ENCODE results near the gene ELAC1. TPM values are rescaled to one million over a fixed set of nuclear protein-coding genes. Genes with fewer than 3 reads are reported as not detected.

The ELAC1 gene
- total RNA-seq, 4 donors from 2014 or later: 9.3 to 23.5 (median 16.3) TPM

GRCh38 chr18:51013259-51013658 is 45.4 kb downstream of the ELAC1 start:
- no peaks in the 10 kb centered on the region for H3K9me3 ChIP-seq
- TF ChIP-seq POLR2A (IDR thresholded peaks at IDR 0.05) (no peak), CTCF (IDR thresholded peaks at IDR 0.05) (no peak)
- 94 to 96% methylated on average over 3 of the region's 3 CpGs for WGBS, 2 donors

GRCh38 chr18:51017140-51017879 is 49.5 kb downstream of the ELAC1 start:
- intact Hi-C loops (cut with DNase I): no loop called here
- Histone ChIP-seq H3K9me3 (no peaks in the 10 kb centered on the region), H3K27me3 (no peaks in the 10 kb centered on the region), H3K36me3 (no peaks in the 10 kb centered on the region), H3K4me1 (no peaks in the 10 kb centered on the region), H3K27ac (no peak overlapping the region), H3K4me3 (replicated peaks in 1 of 3) (no peak overlapping the region)
- WGBS, 2 donors: 80% methylated on average over 7 to 8 of the region's 8 CpGs
- no peak for DNase-seq
- TF ChIP-seq POLR2A (IDR thresholded peaks at IDR 0.05) (no peak), CTCF (IDR thresholded peaks at IDR 0.05) (no peak)

More at GRCh38 chr18:51013259-51013658, 45.4 kb downstream of the ELAC1 start:
- H3K27ac ChIP-seq: no peak overlapping the region
- no peak for DNase-seq
- H3K27me3 ChIP-seq: no peaks in the 10 kb centered on the region
- H3K4me3 ChIP-seq (replicated peaks in 1 of 3): no peak overlapping the region
- intact Hi-C loops (cut with DNase I): no loop called here
- no peaks in the 10 kb centered on the region for H3K36me3 ChIP-seq
- peaks cover 0 to 10% of the 10 kb centered on the region in 2 donors for H3K4me1 ChIP-seq

GRCh38 chr18:51020536-51020935 is 52.7 kb downstream of the ELAC1 start:
- Histone ChIP-seq H3K9me3 (no peaks in the 10 kb centered on the region), H3K27ac (no peak overlapping the region), H3K27me3 (no peaks in the 10 kb centered on the region), H3K4me1 (no peaks in the 10 kb centered on the region), H3K36me3 (no peaks in the 10 kb centered on the region), H3K4me3 (replicated peaks in 1 of 3) (no peak overlapping the region)
- no peak for TF ChIP-seq CTCF (IDR thresholded peaks at IDR 0.05)
- TF ChIP-seq POLR2A (IDR thresholded peaks at IDR 0.05): no peak
- 79 to 83% methylated on average over 5 of the region's 5 CpGs for WGBS, 2 donors
- no peak for DNase-seq
- intact Hi-C loops (cut with DNase I): loop anchor here (10.0 kb wide), 2 partner anchors 56 to 136 kb away; partner anchors contain the start of gene ELAC1

- Histone ChIP-seq H3K4me1 (no peaks in the 10 kb centered on the region), H3K27ac (no peak overlapping the region), H3K4me3 (replicated peaks in 1 of 3) (no peak overlapping the region), H3K27me3 (no peaks in the 10 kb centered on the region), H3K36me3 (no peaks in the 10 kb centered on the region), H3K9me3 (no peaks in the 10 kb centered on the region)
- no peak for DNase-seq
- no peak for TF ChIP-seq POLR2A (IDR thresholded peaks at IDR 0.05)
- TF ChIP-seq CTCF (IDR thresholded peaks at IDR 0.05): no peak
- intact Hi-C loops (cut with DNase I): loop anchor here (10.0 kb wide), 2 partner anchors 57 to 137 kb away; partner anchors contain the start of gene ELAC1
- 90 to 92% methylated on average over 5 of the region's 5 CpGs for WGBS, 2 donors
These were observed 53.6 kb downstream of the ELAC1 start for GRCh38 chr18:51021226-51021965.

- peaks cover 9 to 19% of the 10 kb centered on the region in 2 donors for H3K4me1 ChIP-seq
- no peak for TF ChIP-seq POLR2A (IDR thresholded peaks at IDR 0.05)
- no peak for TF ChIP-seq CTCF (IDR thresholded peaks at IDR 0.05)
- H3K27ac ChIP-seq: no peak overlapping the region
- no peak overlapping the region for H3K4me3 ChIP-seq (replicated peaks in 1 of 3)
- DNase-seq: no peak
- no peaks in the 10 kb centered on the region for H3K27me3 ChIP-seq
- 96 to 97% methylated on average over 2 of the region's 2 CpGs for WGBS, 2 donors
- intact Hi-C loops (cut with DNase I): loop anchor here (10.0 kb wide), 2 partner anchors 61 to 141 kb away; partner anchors contain the start of gene ELAC1
- no peaks in the 10 kb centered on the region for H3K9me3 ChIP-seq
- H3K36me3 ChIP-seq: no peaks in the 10 kb centered on the region
These were observed 57.7 kb downstream of the ELAC1 start for GRCh38 chr18:51025512-51025911.
